Measurements from ENCODE around the gene B2M. TPM values are rescaled to one million over a fixed set of nuclear protein-coding genes. Genes with fewer than 3 reads are reported as not detected.
A peak's percentile ranks its signal among the peaks of the same experiment; 100 is the strongest.

B2M gene
- total and polyA plus RNA-seq, 2 of the 13 experiments (the other 11 are each of a cell fraction or from before 2014, with no cell fraction given): 784 to 857 TPM

DNA sequence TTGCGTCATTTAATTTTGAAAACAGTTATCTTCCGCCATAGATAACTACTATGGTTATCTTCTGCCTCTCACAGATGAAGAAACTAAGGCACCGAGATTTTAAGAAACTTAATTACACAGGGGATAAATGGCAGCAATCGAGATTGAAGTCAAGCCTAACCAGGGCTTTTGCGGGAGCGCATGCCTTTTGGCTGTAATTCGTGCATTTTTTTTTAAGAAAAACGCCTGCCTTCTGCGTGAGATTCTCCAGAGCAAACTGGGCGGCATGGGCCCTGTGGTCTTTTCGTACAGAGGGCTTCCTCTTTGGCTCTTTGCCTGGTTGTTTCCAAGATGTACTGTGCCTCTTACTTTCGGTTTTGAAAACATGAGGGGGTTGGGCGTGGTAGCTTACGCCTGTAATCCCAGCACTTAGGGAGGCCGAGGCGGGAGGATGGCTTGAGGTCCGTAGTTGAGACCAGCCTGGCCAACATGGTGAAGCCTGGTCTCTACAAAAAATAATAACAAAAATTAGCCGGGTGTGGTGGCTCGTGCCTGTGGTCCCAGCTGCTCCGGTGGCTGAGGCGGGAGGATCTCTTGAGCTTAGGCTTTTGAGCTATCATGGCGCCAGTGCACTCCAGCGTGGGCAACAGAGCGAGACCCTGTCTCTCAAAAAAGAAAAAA lies 1.2 kb downstream of the B2M start (continued):
- TF ChIP-seq, protein P1, sequence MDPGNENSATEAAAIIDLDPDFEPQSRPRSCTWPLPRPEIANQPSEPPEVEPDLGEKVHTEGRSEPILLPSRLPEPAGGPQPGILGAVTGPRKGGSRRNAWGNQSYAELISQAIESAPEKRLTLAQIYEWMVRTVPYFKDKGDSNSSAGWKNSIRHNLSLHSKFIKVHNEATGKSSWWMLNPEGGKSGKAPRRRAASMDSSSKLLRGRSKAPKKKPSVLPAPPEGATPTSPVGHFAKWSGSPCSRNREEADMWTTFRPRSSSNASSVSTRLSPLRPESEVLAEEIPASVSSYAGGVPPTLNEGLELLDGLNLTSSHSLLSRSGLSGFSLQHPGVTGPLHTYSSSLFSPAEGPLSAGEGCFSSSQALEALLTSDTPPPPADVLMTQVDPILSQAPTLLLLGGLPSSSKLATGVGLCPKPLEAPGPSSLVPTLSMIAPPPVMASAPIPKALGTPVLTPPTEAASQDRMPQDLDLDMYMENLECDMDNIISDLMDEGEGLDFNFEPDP (CRISPR knock-in tag; conservative IDR thresholded peaks at IDR 0.05): 0 out of 2 replicates have a peak, but pooled peaks have one; percentile 58
- TF ChIP-seq RFXAP (CRISPR knock-in tag; IDR thresholded peaks at IDR 0.05; ENCODE audit: borderline replicate concordance) (0 out of 2 replicates have a peak, but pooled peaks have one; percentile 21), ZNF253 (CRISPR knock-in tag; IDR thresholded peaks at IDR 0.05; ENCODE audit: borderline replicate concordance) (no peak), ZNF737 (CRISPR knock-in tag; IDR thresholded peaks at IDR 0.05; ENCODE audit: borderline replicate concordance) (no peak), ZFAT (CRISPR knock-in tag; conservative IDR thresholded peaks at IDR 0.05) (no peak), SAP130 (CRISPR knock-in tag; IDR thresholded peaks at IDR 0.05; ENCODE audit: low read depth) (peak; percentile 22), ATF2 (CRISPR knock-in tag; IDR thresholded peaks at IDR 0.05) (no peak)
